ENCODE data around the gene CNNM3.

- TF ChIP-seq ZBTB1 (tag by site-specific recombination; IDR thresholded peaks at IDR 0.05) (no peak), ZNF221 (tag by site-specific recombination; IDR thresholded peaks at IDR 0.05; ENCODE audit: borderline replicate concordance) (no peak), CTCF (tag by site-specific recombination; IDR thresholded peaks at IDR 0.05) (no peak), PRDM1 (tag by site-specific recombination; IDR thresholded peaks at IDR 0.05) (no peak), ZNF26 (tag by site-specific recombination; IDR thresholded peaks at IDR 0.05) (no peak)
Observed at GRCh38 chr2:96856776-96857666, 41.0 kb downstream of the CNNM3 start.
